H9 (cell line): ENCODE data around the gene NONO. TPM values are rescaled to one million over a fixed set of nuclear protein-coding genes. Genes with fewer than 3 reads are reported as not detected.

Source experiments
- DNase-seq: peaks from one replicate; pipeline ENCODE4 v3.0.0-alpha.2; 2017
- H2AFZ ChIP-seq: one replicate; pipeline ENCODE4 v1.6.1; 2013; ENCODE audit warnings: mild to moderate bottlenecking, low read length, control low read depth, moderate library complexity
- H2AK5ac ChIP-seq: 2 replicates; pipeline ENCODE4 v1.6.1; 2013; ENCODE audit warnings: low read length, control low read depth, mixed read lengths; ENCODE audit not compliant: insufficient read length
- H2BK120ac ChIP-seq: one replicate; pipeline ENCODE4 v1.6.1; 2013; ENCODE audit warnings: low read depth, mild to moderate bottlenecking, low read length, control low read depth, inconsistent platforms; ENCODE audit not compliant: poor library complexity, severe bottlenecking
- H2BK12ac ChIP-seq: 2 replicates; pipeline ENCODE4 v1.6.1; 2013; ENCODE audit warnings: low read length, control low read depth, mixed read lengths, low read depth; ENCODE audit not compliant: insufficient read length
- H2BK15ac ChIP-seq: 2 replicates; pipeline ENCODE4 v1.6.1; 2013; ENCODE audit warnings: low read depth, low read length, control low read depth
- H2BK20ac ChIP-seq: one replicate; pipeline ENCODE4 v1.6.1; 2013; ENCODE audit warnings: low read depth, mild to moderate bottlenecking, low read length, control low read depth, inconsistent platforms; ENCODE audit not compliant: poor library complexity, severe bottlenecking
- H2BK5ac ChIP-seq: 2 replicates; pipeline ENCODE4 v1.6.1; 2013; ENCODE audit warnings: low read length, control low read depth, mixed read lengths; ENCODE audit not compliant: insufficient read length
- H3K14ac ChIP-seq: 2 replicates; pipeline ENCODE4 v1.6.1; 2013; ENCODE audit warnings: low read length, control low read depth; ENCODE audit not compliant: insufficient read depth
- H3K18ac ChIP-seq: 2 replicates; pipeline ENCODE4 v1.6.1; 2013; ENCODE audit warnings: low read depth, mild to moderate bottlenecking, mixed read lengths, low read length, control low read depth; ENCODE audit not compliant: insufficient read length
- H3K23ac ChIP-seq: 2 replicates; pipeline ENCODE4 v1.6.1; 2013; ENCODE audit warnings: low read length, control low read depth, mixed read lengths, low read depth; ENCODE audit not compliant: insufficient read length
- H3K23me2 ChIP-seq: 2 replicates; pipeline ENCODE4 v1.6.1; 2013; ENCODE audit warnings: low read depth, mild to moderate bottlenecking, mixed read lengths, low read length, control low read depth; ENCODE audit not compliant: insufficient read length, poor library complexity, severe bottlenecking
- H3K27ac ChIP-seq: 2 replicates; pipeline ENCODE4 v1.5.1; 2013; ENCODE audit warnings: low read length, control low read depth, mixed read lengths, low read depth; ENCODE audit not compliant: insufficient read length
- H3K27me3 ChIP-seq: 2 replicates; pipeline ENCODE4 v1.6.1; 2013; ENCODE audit warnings: low read length, control low read depth, inconsistent platforms; ENCODE audit not compliant: insufficient read depth
- H3K4ac ChIP-seq: 2 replicates; pipeline ENCODE4 v1.6.1; 2013; ENCODE audit warnings: low read depth, mild to moderate bottlenecking, control low read depth, inconsistent platforms, low read length, moderate library complexity
- H3K4me1 ChIP-seq: 2 replicates; pipeline ENCODE4 v1.6.1; 2013; ENCODE audit warnings: low read length, control low read depth, inconsistent platforms; ENCODE audit not compliant: insufficient read depth
- H3K4me2 ChIP-seq: 2 replicates; pipeline ENCODE4 v1.6.1; 2013; ENCODE audit warnings: low read length, control low read depth, mixed read lengths; ENCODE audit not compliant: insufficient read length, insufficient read depth
- H3K56ac ChIP-seq: 2 replicates; pipeline ENCODE4 v1.6.1; 2013; ENCODE audit warnings: low read depth, mild to moderate bottlenecking, mixed read lengths, low read length, control low read depth; ENCODE audit not compliant: insufficient read length
- H3K79me1 ChIP-seq: 2 replicates; pipeline ENCODE4 v1.6.1; 2013; ENCODE audit warnings: low read depth, mild to moderate bottlenecking, moderate library complexity, low read length, control low read depth, inconsistent platforms; ENCODE audit not compliant: insufficient read depth, poor library complexity, severe bottlenecking
- H3K79me2 ChIP-seq: 2 replicates; pipeline ENCODE4 v1.6.1; 2013; ENCODE audit warnings: low read length, control low read depth, inconsistent platforms; ENCODE audit not compliant: insufficient read depth
- H3K9ac ChIP-seq: 2 replicates; pipeline ENCODE4 v1.6.1; 2013; ENCODE audit warnings: low read length, control low read depth, mixed read lengths; ENCODE audit not compliant: insufficient read length; ENCODE audit errors: extremely low read depth
- H3K9me3 ChIP-seq: one replicate; pipeline ENCODE4 v1.6.1; 2013; ENCODE audit warnings: low read depth, low read length, inconsistent platforms; ENCODE audit not compliant: control insufficient read depth
- H3T11ph ChIP-seq: one replicate; pipeline ENCODE4 v1.6.1; 2013; ENCODE audit warnings: mild to moderate bottlenecking, low read length, control low read depth, inconsistent platforms
- H4K20me1 ChIP-seq: one replicate; pipeline ENCODE4 v1.6.1; 2013; ENCODE audit not compliant: control insufficient read depth, insufficient read length, insufficient read depth
- H4K5ac ChIP-seq: 2 replicates; pipeline ENCODE4 v1.6.1; 2013; ENCODE audit warnings: low read depth, mild to moderate bottlenecking, mixed read lengths, low read length, control low read depth; ENCODE audit not compliant: insufficient read length
- H4K8ac ChIP-seq: replicated peaks from 2 replicates; pipeline ENCODE4 v1.6.1; 2013; ENCODE audit warnings: low read length, control low read depth, mixed read lengths, low read depth; ENCODE audit not compliant: insufficient read length
- H4K91ac ChIP-seq: 2 replicates; pipeline ENCODE4 v1.6.1; 2013; ENCODE audit warnings: low read depth, mild to moderate bottlenecking, moderate library complexity, mixed read lengths, low read length, control low read depth; ENCODE audit not compliant: insufficient read length
- H3K27ac Mint-ChIP-seq, 3 experiments: 2 replicates in 2 of 3; 3 replicates in 1 of 3; pipeline ENCODE4 v1.8.0; 2020 to 2021; ENCODE audit warnings: mixed read lengths in 3 of 3, mild to moderate bottlenecking in 1 of 3, moderate library complexity in 1 of 3
- H3K27me3 Mint-ChIP-seq: 2 replicates; pipeline ENCODE4 v1.8.0; 2021; ENCODE audit warnings: low read depth, mild to moderate bottlenecking, moderate library complexity, mixed read lengths
- H3K36me3 Mint-ChIP-seq, 3 experiments: 2 replicates in 2 of 3; 3 replicates in 1 of 3; pipeline ENCODE4 v1.8.0; 2020 to 2021; ENCODE audit warnings: low read depth in 3 of 3, mixed read lengths in 3 of 3; ENCODE audit not compliant: insufficient read depth in 1 of 3
- H3K4me1 Mint-ChIP-seq, 2 experiments: 2 replicates each; pipeline ENCODE4 v1.8.0; 2020; ENCODE audit warnings: mixed read lengths in 2 of 2
- H3K4me3 Mint-ChIP-seq, 2 experiments: 2 replicates in 1 of 2; 3 replicates in 1 of 2; pipeline ENCODE4 v1.8.0; 2020 to 2021; ENCODE audit warnings: mild to moderate bottlenecking in 2 of 2, mixed read lengths in 2 of 2, moderate library complexity in 1 of 2
- H3K9me3 Mint-ChIP-seq, 2 experiments: 2 replicates in 1 of 2; 3 replicates in 1 of 2; pipeline ENCODE4 v1.8.0; 2020; ENCODE audit warnings: mild to moderate bottlenecking in 2 of 2, mixed read lengths in 2 of 2, moderate library complexity in 1 of 2
- WGBS: extraction: QIAGEN DNeasy Blood & Tissue Kit; methylation state at CpG from one replicate; pipeline ENCODE4 v1.1.7; 2013; ENCODE audit warnings: missing lambda C conversion rate, low lambda C conversion rate, mixed read lengths; ENCODE audit not compliant: insufficient read length; ENCODE audit errors: extremely low coverage; 5-methylcytosine and 5-hydroxymethylcytosine counted together
- total RNA-seq: library from RNA; stranded (reverse); gene quantifications from 2 replicates; pipeline ENCODE4 v1.2.1, GENCODE V29; 2021
- TF ChIP-seq, protein P1 (sequence below): fragments of 200-600 bp; sonication (generic); conservative IDR thresholded peaks from 3 replicates; pipeline ENCODE4 v1.8.0; 2021; ENCODE audit warnings: antibody characterized with exemption, mild to moderate bottlenecking

Gene NONO
- total RNA-seq, 1 experiment from 2014 or later, result 703 TPM

DNA sequence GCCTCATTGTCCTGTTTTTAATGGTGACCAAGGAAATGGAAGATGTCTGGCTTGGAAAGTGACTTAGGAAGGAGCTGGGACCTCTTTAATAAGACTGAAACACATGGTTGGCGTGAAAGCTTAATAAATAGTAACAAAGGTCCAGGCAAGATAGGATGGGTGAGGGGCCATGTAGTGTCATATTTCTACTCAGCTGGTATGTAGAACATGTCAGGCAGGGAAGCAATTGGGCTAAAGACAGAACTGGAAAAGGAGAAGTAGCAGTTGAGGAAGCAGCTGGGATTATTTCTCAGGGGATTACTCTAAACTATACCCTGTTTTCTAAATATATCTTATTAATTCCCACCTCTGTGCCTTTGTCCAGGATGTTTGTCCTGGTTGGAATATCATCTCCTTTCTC lies 36.7 kb downstream of the NONO start:
- H3K4me2 ChIP-seq, result no peak overlapping the region
- H3K4me1 ChIP-seq, result no peaks in the 10 kb centered on the region
- H3T11ph ChIP-seq, result no peak overlapping the region
- H3K27ac ChIP-seq, result no peak overlapping the region
- H3K79me2 ChIP-seq, result no peaks in the 10 kb centered on the region
- no peak for DNase-seq
- Mint-ChIP-seq H3K9me3 (peaks cover 43 to 48% of the 10 kb centered on the region in 2 experiments), H3K27ac (no peak overlapping the region), H3K4me3 (no peak overlapping the region), H3K36me3 (peaks cover 15 to 25% (median 21%) of the 10 kb centered on the region in 3 experiments), H3K27me3 (no peaks in the 10 kb centered on the region), H3K4me1 (no peaks in the 10 kb centered on the region)
- H3K4ac ChIP-seq, result no peak overlapping the region
- no CpG with 5 or more reads among the region's 1 CpG for WGBS
- no peaks in the 10 kb centered on the region for H4K20me1 ChIP-seq
- no peaks in the 10 kb centered on the region for H3K23me2 ChIP-seq
- no peak overlapping the region for H3K23ac ChIP-seq
- no peak overlapping the region for H2AFZ ChIP-seq
- no peak overlapping the region for H3K18ac ChIP-seq
- H2AK5ac ChIP-seq, result no peak overlapping the region
- H3K14ac ChIP-seq, result no peak overlapping the region
- peaks cover 6% of the 10 kb centered on the region for H3K9me3 ChIP-seq
- H4K91ac ChIP-seq, result no peak overlapping the region
- no peak overlapping the region for H2BK120ac ChIP-seq
- no peaks in the 10 kb centered on the region for H3K27me3 ChIP-seq
- no peak overlapping the region for H2BK5ac ChIP-seq
- no peak overlapping the region for H2BK20ac ChIP-seq
- H4K5ac ChIP-seq, result no peak overlapping the region
- no peak overlapping the region for H4K8ac ChIP-seq
- no peaks in the 10 kb centered on the region for H3K79me1 ChIP-seq
- no peak overlapping the region for H3K9ac ChIP-seq
- no peak overlapping the region for H3K56ac ChIP-seq
- TF ChIP-seq, protein P1, sequence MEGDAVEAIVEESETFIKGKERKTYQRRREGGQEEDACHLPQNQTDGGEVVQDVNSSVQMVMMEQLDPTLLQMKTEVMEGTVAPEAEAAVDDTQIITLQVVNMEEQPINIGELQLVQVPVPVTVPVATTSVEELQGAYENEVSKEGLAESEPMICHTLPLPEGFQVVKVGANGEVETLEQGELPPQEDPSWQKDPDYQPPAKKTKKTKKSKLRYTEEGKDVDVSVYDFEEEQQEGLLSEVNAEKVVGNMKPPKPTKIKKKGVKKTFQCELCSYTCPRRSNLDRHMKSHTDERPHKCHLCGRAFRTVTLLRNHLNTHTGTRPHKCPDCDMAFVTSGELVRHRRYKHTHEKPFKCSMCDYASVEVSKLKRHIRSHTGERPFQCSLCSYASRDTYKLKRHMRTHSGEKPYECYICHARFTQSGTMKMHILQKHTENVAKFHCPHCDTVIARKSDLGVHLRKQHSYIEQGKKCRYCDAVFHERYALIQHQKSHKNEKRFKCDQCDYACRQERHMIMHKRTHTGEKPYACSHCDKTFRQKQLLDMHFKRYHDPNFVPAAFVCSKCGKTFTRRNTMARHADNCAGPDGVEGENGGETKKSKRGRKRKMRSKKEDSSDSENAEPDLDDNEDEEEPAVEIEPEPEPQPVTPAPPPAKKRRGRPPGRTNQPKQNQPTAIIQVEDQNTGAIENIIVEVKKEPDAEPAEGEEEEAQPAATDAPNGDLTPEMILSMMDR, result no peak
- no peak overlapping the region for H2BK12ac ChIP-seq
- no peak overlapping the region for H2BK15ac ChIP-seq
